Hepatocyte (in vitro differentiated cells): ENCODE measurements around the gene GLS2.

ENCODE experiments used
- CTCF ChIP-seq: fragments of 200-600 bp; sonication (generic); IDR thresholded peaks from 2 replicates; pipeline ENCODE4 v1.5.1; 2016; ENCODE audit warnings: antibody characterized with exemption, mild to moderate bottlenecking; ENCODE audit not compliant: poor library complexity
- EZH2 ChIP-seq: fragments of 200-600 bp; sonication (generic); IDR thresholded peaks from 2 replicates; pipeline ENCODE4 v1.6.1; 2016; ENCODE audit warnings: antibody characterized with exemption, mild to moderate bottlenecking, borderline replicate concordance
- EZH2phosphoT487 ChIP-seq: fragments of 200-600 bp; sonication (generic); IDR thresholded peaks from one replicate; pipeline ENCODE4 v1.6.1; 2018; ENCODE audit warnings: antibody characterized with exemption, mild to moderate bottlenecking, low read depth, moderate library complexity; ENCODE audit not compliant: unreplicated experiment, severe bottlenecking

- no peak for TF ChIP-seq CTCF
- TF ChIP-seq EZH2: no peak
- TF ChIP-seq EZH2phosphoT487: no peak
Measured at GRCh38 chr12:56476143-56476542, 11.8 kb downstream of the GLS2 start.
